ENCODE results near the gene RETN.

RETN gene

GRCh38 chr19:7676376-7676775, 7.5 kb downstream of the RETN start:
- Histone ChIP-seq H3K4me1 (ENCODE audit: low read length) (0 out of 2 replicates have a peak, but pooled peaks cover 3% of the 10 kb centered on the region), H2AFZ (ENCODE audit: low read length) (no peak overlapping the region), H3K9ac (ENCODE audit: low read length) (no peak overlapping the region), H3K4me3 (ENCODE audit: low read length) (no peak overlapping the region), H3K27me3 (replicated peaks; ENCODE audit: insufficient read depth, low read length) (peaks cover 70% of the 10 kb centered on the region), H3F3A (ENCODE audit: insufficient read depth, low read length) (no peaks in the 10 kb centered on the region), H3K36me3 (replicated peaks; ENCODE audit: insufficient read depth, low read length) (no peaks in the 10 kb centered on the region), H3K4me2 (ENCODE audit: low read depth, low read length) (no peak overlapping the region), H3K9me3 (replicated peaks; ENCODE audit: insufficient read depth, low read length) (no peaks in the 10 kb centered on the region), H4K20me1 (ENCODE audit: insufficient read depth, low read length) (no peaks in the 10 kb centered on the region), H3K79me2 (ENCODE audit: low read length) (peaks cover 7% of the 10 kb centered on the region), H3K9me2 (replicated peaks; ENCODE audit: insufficient read depth, low read length) (no peaks in the 10 kb centered on the region), H3K27ac (ENCODE audit: low read length) (no peak overlapping the region)
- TF ChIP-seq EZH2phosphoT487 (IDR thresholded peaks at IDR 0.05; ENCODE audit: low read length) (no peak), EZH2 (optimal IDR thresholded peaks at IDR 0.05; ENCODE audit: low read depth, low read length) (no peak)
- TF ChIP-seq, protein P1, sequence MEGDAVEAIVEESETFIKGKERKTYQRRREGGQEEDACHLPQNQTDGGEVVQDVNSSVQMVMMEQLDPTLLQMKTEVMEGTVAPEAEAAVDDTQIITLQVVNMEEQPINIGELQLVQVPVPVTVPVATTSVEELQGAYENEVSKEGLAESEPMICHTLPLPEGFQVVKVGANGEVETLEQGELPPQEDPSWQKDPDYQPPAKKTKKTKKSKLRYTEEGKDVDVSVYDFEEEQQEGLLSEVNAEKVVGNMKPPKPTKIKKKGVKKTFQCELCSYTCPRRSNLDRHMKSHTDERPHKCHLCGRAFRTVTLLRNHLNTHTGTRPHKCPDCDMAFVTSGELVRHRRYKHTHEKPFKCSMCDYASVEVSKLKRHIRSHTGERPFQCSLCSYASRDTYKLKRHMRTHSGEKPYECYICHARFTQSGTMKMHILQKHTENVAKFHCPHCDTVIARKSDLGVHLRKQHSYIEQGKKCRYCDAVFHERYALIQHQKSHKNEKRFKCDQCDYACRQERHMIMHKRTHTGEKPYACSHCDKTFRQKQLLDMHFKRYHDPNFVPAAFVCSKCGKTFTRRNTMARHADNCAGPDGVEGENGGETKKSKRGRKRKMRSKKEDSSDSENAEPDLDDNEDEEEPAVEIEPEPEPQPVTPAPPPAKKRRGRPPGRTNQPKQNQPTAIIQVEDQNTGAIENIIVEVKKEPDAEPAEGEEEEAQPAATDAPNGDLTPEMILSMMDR (IDR thresholded peaks at IDR 0.05; ENCODE audit: low read length), result no peak
- no peak for DNase-seq

DNA sequence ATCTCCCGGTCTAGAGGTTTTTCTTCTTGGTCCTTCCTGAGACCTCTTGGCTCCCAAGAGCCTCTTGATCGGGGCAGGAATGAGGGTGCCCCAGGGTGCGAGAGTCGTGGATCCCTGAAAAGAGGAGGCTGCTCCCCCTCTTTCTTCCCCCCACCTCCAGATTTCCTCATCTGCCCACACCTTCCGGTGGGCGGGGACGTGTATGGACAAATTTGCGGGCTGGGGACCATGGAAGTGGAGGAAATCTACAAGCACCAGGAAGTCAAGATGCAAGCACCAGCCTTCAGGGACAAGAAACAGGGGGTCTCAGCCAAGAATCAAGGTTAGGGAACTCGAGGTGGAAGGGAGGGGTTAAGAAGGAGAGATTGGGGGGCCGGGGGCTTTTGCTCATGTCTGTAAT, 8.0 kb downstream of the RETN start, which contains the start of gene MCEMP1:
TSS of gene MCEMP1 (plus strand) at position 237 of the 400 bp plus-strand sequence. CDS start at position 268, 31 bp downstream.
- TF ChIP-seq, protein P1 (IDR thresholded peaks at IDR 0.05; ENCODE audit: low read length), result no peak
- no peak for TF ChIP-seq EZH2 (optimal IDR thresholded peaks at IDR 0.05; ENCODE audit: low read depth, low read length)
- TF ChIP-seq EZH2phosphoT487 (IDR thresholded peaks at IDR 0.05; ENCODE audit: low read length), result no peak
- Histone ChIP-seq H3K4me2 (ENCODE audit: low read depth, low read length) (no peak within 1 kb of the TSS), H3K4me3 (ENCODE audit: low read length) (no peak within 1 kb of the TSS), H3K4me1 (ENCODE audit: low read length) (0 out of 2 replicates have a peak, but pooled peaks cover 3% of the 10 kb centered on the region), H4K20me1 (ENCODE audit: insufficient read depth, low read length) (no peaks in the 10 kb centered on the region), H3F3A (ENCODE audit: insufficient read depth, low read length) (no peaks in the 10 kb centered on the region), H3K9me3 (replicated peaks; ENCODE audit: insufficient read depth, low read length) (no peaks in the 10 kb centered on the region), H3K27me3 (replicated peaks; ENCODE audit: insufficient read depth, low read length) (peaks cover 67% of the 10 kb centered on the region), H2AFZ (ENCODE audit: low read length) (no peak within 1 kb of the TSS), H3K9ac (ENCODE audit: low read length) (no peak within 1 kb of the TSS), H3K9me2 (replicated peaks; ENCODE audit: insufficient read depth, low read length) (no peaks in the 10 kb centered on the region), H3K36me3 (replicated peaks; ENCODE audit: insufficient read depth, low read length) (no peaks in the 10 kb centered on the region), H3K79me2 (ENCODE audit: low read length) (peaks cover 12% of the 10 kb centered on the region), H3K27ac (ENCODE audit: low read length) (no peak within 1 kb of the TSS)
- DNase-seq, result no peak

GRCh38 chr19:7677669-7678311, 8.9 kb downstream of the RETN start:
- Histone ChIP-seq H3K9ac (ENCODE audit: low read length) (no peak overlapping the region), H3K27me3 (replicated peaks; ENCODE audit: insufficient read depth, low read length) (peaks cover 57% of the 10 kb centered on the region), H3K4me2 (ENCODE audit: low read depth, low read length) (no peak overlapping the region), H3K9me2 (replicated peaks; ENCODE audit: insufficient read depth, low read length) (no peaks in the 10 kb centered on the region), H3K4me3 (ENCODE audit: low read length) (no peak overlapping the region), H3K9me3 (replicated peaks; ENCODE audit: insufficient read depth, low read length) (no peaks in the 10 kb centered on the region), H3K79me2 (ENCODE audit: low read length) (peaks cover 13% of the 10 kb centered on the region), H2AFZ (ENCODE audit: low read length) (no peak overlapping the region), H3K36me3 (replicated peaks; ENCODE audit: insufficient read depth, low read length) (no peaks in the 10 kb centered on the region), H3K27ac (ENCODE audit: low read length) (no peak overlapping the region), H3K4me1 (ENCODE audit: low read length) (0 out of 2 replicates have a peak, but pooled peaks cover 3% of the 10 kb centered on the region), H3F3A (ENCODE audit: insufficient read depth, low read length) (no peaks in the 10 kb centered on the region), H4K20me1 (ENCODE audit: insufficient read depth, low read length) (no peaks in the 10 kb centered on the region)
- no peak for DNase-seq
- TF ChIP-seq, protein P1 (IDR thresholded peaks at IDR 0.05; ENCODE audit: low read length), result no peak
- TF ChIP-seq EZH2phosphoT487 (IDR thresholded peaks at IDR 0.05; ENCODE audit: low read length) (no peak), EZH2 (optimal IDR thresholded peaks at IDR 0.05; ENCODE audit: low read depth, low read length) (no peak)

Measured in MM.1S (cell line).